Endometrial microvascular endothelial cells (primary cell): ENCODE results near the gene ACTL8. TPM values are rescaled to one million over a fixed set of nuclear protein-coding genes. Genes with fewer than 3 reads are reported as not detected.

ENCODE experiments used
- in situ Hi-C: cut with HindIII; loops from 2 replicates; pipeline ENCODE4 v1.10.0; 2017; ENCODE audit warnings: low sequenced_read_pairs, low pct_unique_long_range_greater_than_20kb; ENCODE audit errors: inconsistent ontology term
- total RNA-seq: library from RNA; depleted of rRNA; stranded (reverse); fragments of >200 nt; gene quantifications from one replicate; pipeline ENCODE4 v1.2.3, GENCODE V29; 2015; ENCODE audit errors: inconsistent ontology term

The ACTL8 gene
- total RNA-seq, 1 donor from 2014 or later = not detected

GRCh38 chr1:17795081-17795809, 40.1 kb downstream of the ACTL8 start:
- in situ Hi-C loops = no loop called here

- in situ Hi-C loops = no loop called here
These were observed 40.9 kb downstream of the ACTL8 start for GRCh38 chr1:17795836-17796645.

- in situ Hi-C loops = no loop called here
These were observed 42.3 kb downstream of the ACTL8 start for GRCh38 chr1:17797478-17797877.

GRCh38 chr1:17798011-17798410, 42.9 kb downstream of the ACTL8 start:
- in situ Hi-C loops = no loop called here

GRCh38 chr1:17798799-17799382, 43.8 kb downstream of the ACTL8 start:
- in situ Hi-C loops = no loop called here

- in situ Hi-C loops = no loop called here
These were observed 44.5 kb downstream of the ACTL8 start for GRCh38 chr1:17799642-17800041.

- in situ Hi-C loops = no loop called here
These were observed 47.0 kb downstream of the ACTL8 start for GRCh38 chr1:17802164-17802563.

- in situ Hi-C loops = no loop called here
These were observed 47.8 kb downstream of the ACTL8 start for GRCh38 chr1:17802945-17803344.

- in situ Hi-C loops = no loop called here
These were observed 50.9 kb downstream of the ACTL8 start for GRCh38 chr1:17805869-17806684.

- in situ Hi-C loops = no loop called here
These were observed 53.7 kb downstream of the ACTL8 start for GRCh38 chr1:17808816-17809215.

GRCh38 chr1:17810668-17811067, 55.5 kb downstream of the ACTL8 start:
- in situ Hi-C loops = no loop called here

- in situ Hi-C loops = no loop called here
These were observed 61.4 kb downstream of the ACTL8 start for GRCh38 chr1:17816511-17816910.

GRCh38 chr1:17819129-17819802, 64.1 kb downstream of the ACTL8 start:
- in situ Hi-C loops = no loop called here

GRCh38 chr1:17820198-17820597, 65.1 kb downstream of the ACTL8 start:
- in situ Hi-C loops = no loop called here

GRCh38 chr1:17822741-17823426, 67.8 kb downstream of the ACTL8 start:
- in situ Hi-C loops = no loop called here

GRCh38 chr1:17825273-17826164, 70.4 kb downstream of the ACTL8 start:
- in situ Hi-C loops = no loop called here

GRCh38 chr1:17826165-17826488, 71.0 kb downstream of the ACTL8 start:
- in situ Hi-C loops = no loop called here
